Measurements from ENCODE around the gene NSF.
"Not testable (repeated sequence)": the region's sequence is repeated elsewhere in the genome, so short reads cannot be mapped to it uniquely, and the experiment has no call there.

Gene NSF

GRCh38 chr17:46627452-46627851, 37.0 kb downstream of the NSF start:
- FAIRE-seq: peak; percentile 98

GRCh38 chr17:46628753-46629436, 38.4 kb downstream of the NSF start:
- DNase-seq (ENCODE audit: low spot score): not testable (repeated sequence)
- FAIRE-seq: peak; percentile 75

More at GRCh38 chr17:46627452-46627851, 37.0 kb downstream of the NSF start:
- not testable (repeated sequence) for DNase-seq (ENCODE audit: low spot score)

GRCh38 chr17:46632146-46632545, 41.7 kb downstream of the NSF start:
- DNase-seq (ENCODE audit: low spot score): not testable (repeated sequence)
- peak; percentile 87 for FAIRE-seq

- FAIRE-seq; DNase-seq (ENCODE audit: low spot score): not testable (repeated sequence)
These were observed 44.4 kb downstream of the NSF start for GRCh38 chr17:46634844-46635243.

GRCh38 chr17:46641861-46642656, 51.6 kb downstream of the NSF start:
- not testable (repeated sequence) for FAIRE-seq; DNase-seq (ENCODE audit: low spot score)

- FAIRE-seq: peak; percentile 98
- DNase-seq (ENCODE audit: low spot score): not testable (repeated sequence)
These were observed 56.8 kb downstream of the NSF start for GRCh38 chr17:46647251-46647650.

- not testable (repeated sequence) for FAIRE-seq; DNase-seq (ENCODE audit: low spot score)
These were observed 57.3 kb downstream of the NSF start for GRCh38 chr17:46647688-46648278.

- FAIRE-seq: peak; percentile 52
- DNase-seq (ENCODE audit: low spot score): not testable (repeated sequence)
These were observed 58.8 kb downstream of the NSF start for GRCh38 chr17:46649246-46649645.

GRCh38 chr17:46652024-46652643, 61.7 kb downstream of the NSF start:
- DNase-seq (ENCODE audit: low spot score): not testable (repeated sequence)
- peak; percentile 35 for FAIRE-seq

- DNase-seq (ENCODE audit: low spot score): not testable (repeated sequence)
- FAIRE-seq: peak; percentile 23
These were observed 67.8 kb downstream of the NSF start for GRCh38 chr17:46658235-46658634.

- not testable (repeated sequence) for FAIRE-seq; DNase-seq (ENCODE audit: low spot score)
These were observed 69.2 kb downstream of the NSF start for GRCh38 chr17:46659702-46660101.

- not testable (repeated sequence) for FAIRE-seq
These were observed 72.7 kb downstream of the NSF start for GRCh38 chr17:46663123-46663522.

GRCh38 chr17:46663552-46663951, 73.1 kb downstream of the NSF start:
- DNase-seq (ENCODE audit: low spot score); FAIRE-seq: not testable (repeated sequence)

More at GRCh38 chr17:46663123-46663522, 72.7 kb downstream of the NSF start:
- not testable (repeated sequence) for DNase-seq (ENCODE audit: low spot score)

- peak; percentile 52 for FAIRE-seq
These were observed 75.5 kb downstream of the NSF start for GRCh38 chr17:46665969-46666368.

GRCh38 chr17:46670789-46671188, 80.3 kb downstream of the NSF start:
- FAIRE-seq: peak; percentile 87
- not testable (repeated sequence) for DNase-seq (ENCODE audit: low spot score)

More at GRCh38 chr17:46665969-46666368, 75.5 kb downstream of the NSF start:
- DNase-seq (ENCODE audit: low spot score): not testable (repeated sequence)

GRCh38 chr17:46672777-46673176, 82.3 kb downstream of the NSF start:
- peak; percentile 98 for FAIRE-seq
- DNase-seq (ENCODE audit: low spot score): not testable (repeated sequence)

GRCh38 chr17:46677819-46678218, 87.3 kb downstream of the NSF start:
- peak; percentile 86 for FAIRE-seq
- not testable (repeated sequence) for DNase-seq (ENCODE audit: low spot score)

- not testable (repeated sequence) for DNase-seq (ENCODE audit: low spot score); FAIRE-seq
These were observed 93.2 kb downstream of the NSF start for GRCh38 chr17:46683653-46684052.

GRCh38 chr17:46685284-46685683, 94.8 kb downstream of the NSF start:
- not testable (repeated sequence) for FAIRE-seq; DNase-seq (ENCODE audit: low spot score)

- DNase-seq (ENCODE audit: low spot score); FAIRE-seq: not testable (repeated sequence)
These were observed 101.7 kb downstream of the NSF start for GRCh38 chr17:46692196-46692595.

GRCh38 chr17:46693283-46693682, 102.8 kb downstream of the NSF start:
- FAIRE-seq; DNase-seq (ENCODE audit: low spot score): not testable (repeated sequence)
